Stimulated activated CD4-positive, alpha-beta T cell treated with anti-CD3 and anti-CD28 coated beads, Interleukin-1b, Interleukin-23, amount 100 ng/mL, for 4 hours (primary cell): ENCODE data around the gene SLC66A1.

ENCODE experiments used
- DNase-seq, 2 donors: peaks; one replicate each; pipeline ENCODE4 v3.0.0-alpha.2; 2020; ENCODE audit warnings: low read depth in 2 of 2

SLC66A1 gene

GRCh38 chr1:19325368-19325957 lies 13.3 kb downstream of the SLC66A1 start:
- no peak for DNase-seq

GRCh38 chr1:19325958-19326747 lies 14.0 kb downstream of the SLC66A1 start:
- no peak for DNase-seq

DNA sequence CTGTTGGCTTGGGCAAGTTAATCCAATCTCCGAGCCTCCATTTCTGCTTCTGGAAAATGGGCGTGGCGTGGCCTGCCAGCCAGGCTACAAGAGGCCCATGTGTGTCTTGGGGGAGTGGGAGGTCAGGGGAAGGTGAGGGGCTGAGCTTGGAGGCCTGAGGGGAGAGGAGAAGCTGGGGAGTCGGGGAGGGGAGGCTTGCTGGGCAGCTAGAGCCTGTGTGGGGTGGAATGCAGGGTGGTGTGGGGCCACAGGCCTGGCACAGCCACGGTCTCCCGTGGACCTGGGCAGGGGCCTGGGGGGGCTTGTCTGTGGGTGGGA lies 14.6 kb downstream of the SLC66A1 start:
- DNase-seq, result no peak

- no peak for DNase-seq
Measured at GRCh38 chr1:19327301-19327700, 15.2 kb downstream of the SLC66A1 start.

- no peak for DNase-seq
Measured at GRCh38 chr1:19327736-19328135, 15.6 kb downstream of the SLC66A1 start.

DNA sequence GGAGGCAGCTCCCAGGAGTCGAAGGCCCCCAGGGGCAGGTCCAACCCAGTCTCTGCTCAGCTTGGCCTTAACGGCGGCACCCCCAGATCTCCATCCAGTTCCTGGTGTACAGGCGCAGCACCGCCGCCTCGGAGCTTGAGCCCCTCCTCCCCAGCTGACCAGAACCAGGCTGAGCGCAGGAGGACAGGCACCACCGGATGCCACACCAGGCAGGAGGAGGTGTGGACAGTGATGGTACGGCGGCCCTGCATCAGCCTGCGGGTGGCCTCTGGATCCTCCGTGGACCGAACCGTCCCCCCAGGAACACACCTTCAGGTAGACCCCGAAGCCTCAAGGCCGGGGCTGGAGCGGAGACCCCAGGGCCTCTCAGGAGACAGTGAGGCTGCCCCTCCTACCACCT lies 16.4 kb downstream of the SLC66A1 start:
- no peak for DNase-seq

DNA sequence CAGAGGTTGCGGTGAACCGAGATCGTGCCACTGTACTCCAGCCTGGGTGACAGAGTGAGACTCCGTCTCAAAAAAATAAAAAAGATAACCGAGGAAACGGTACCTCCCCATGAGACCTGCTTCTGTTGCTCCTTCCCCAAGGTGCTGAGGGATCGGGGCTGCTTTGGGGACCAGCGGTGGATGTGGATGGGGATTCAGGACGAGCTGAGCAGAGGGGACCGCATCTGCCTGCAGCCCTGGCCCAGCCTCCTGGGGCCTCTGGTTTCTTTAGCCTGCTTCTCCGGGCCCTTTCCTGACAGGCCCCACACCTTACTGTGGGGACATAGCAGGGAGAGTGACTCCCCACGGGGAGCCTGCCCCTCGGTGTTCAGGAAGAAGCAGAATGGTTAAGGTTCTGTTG lies 17.1 kb downstream of the SLC66A1 start:
- no peak for DNase-seq

GRCh38 chr1:19329611-19330010 lies 17.5 kb downstream of the SLC66A1 start:
- no peak for DNase-seq

DNA sequence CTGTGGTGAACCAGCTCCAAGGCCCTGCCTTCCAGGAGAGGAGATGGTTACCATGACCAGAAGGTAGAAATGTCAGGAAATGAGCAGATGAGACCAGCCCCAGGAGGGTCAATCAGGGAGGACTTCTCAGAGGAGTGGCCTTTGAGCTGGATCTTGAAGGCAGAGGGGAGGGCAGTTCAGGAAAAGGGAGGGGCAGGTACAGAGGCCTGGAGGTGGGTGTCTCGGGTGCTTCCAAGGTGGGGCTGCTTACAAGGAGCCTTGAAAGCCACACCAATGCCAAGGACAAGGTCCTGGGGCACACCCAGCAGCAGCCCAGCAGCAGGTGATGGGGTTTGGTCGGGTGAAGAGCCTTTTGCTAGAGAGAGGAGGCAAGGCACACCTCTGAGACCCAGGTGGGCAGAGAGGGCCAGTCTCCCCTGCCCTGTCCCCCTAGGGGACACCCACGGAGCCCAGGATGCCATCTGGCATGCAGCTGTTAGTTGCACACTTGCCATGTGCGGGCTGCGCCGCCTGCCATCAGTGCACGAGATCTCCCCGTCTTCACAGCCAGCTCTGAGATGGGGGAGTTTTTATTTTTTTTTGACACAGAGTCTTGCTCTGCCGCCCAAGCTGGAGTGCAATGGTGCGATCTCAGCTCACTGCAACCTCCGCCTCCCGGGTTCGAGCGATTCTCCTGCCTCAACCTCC lies 18.5 kb downstream of the SLC66A1 start:
- DNase-seq, result no peak

- no peak for DNase-seq
Measured at GRCh38 chr1:19331262-19331878, 19.2 kb downstream of the SLC66A1 start.

- no peak for DNase-seq
Measured at GRCh38 chr1:19332832-19333231, 20.7 kb downstream of the SLC66A1 start.

DNA sequence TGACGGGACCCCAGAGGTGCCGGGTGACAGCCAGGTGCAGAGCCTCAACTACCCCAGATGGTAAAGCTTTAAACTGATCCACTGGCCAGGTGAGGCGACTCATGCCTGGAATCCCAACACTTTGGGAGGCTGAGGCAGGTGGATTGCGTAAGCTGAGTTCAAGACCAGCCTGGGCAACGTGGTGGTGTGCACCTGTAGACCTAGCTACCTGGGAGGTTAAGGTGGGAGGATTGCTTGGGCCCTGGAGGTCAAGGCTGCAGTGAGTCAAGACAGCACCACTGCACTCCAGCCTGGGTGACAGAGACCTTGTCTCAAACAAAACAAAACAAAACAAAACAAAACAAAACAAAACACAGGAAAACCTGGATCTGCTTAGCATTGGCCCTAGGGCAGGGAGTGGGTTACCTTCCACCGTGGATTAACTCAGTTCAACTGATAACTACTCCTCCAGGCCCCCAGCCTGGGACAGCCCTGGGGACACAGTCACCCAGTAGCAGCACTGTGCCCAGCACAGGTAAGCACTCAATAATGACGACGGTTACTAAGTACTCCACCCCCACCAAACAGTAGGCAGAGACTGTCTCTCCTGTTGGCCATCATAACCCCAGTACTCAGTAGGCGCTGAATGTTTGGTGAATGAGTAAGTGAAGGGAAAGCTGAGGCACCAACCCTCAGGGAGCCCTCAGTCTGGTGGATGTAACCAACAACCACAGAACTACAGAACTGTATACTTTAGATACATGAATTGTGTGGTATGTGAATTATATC lies 21.6 kb downstream of the SLC66A1 start:
- no peak for DNase-seq

DNA sequence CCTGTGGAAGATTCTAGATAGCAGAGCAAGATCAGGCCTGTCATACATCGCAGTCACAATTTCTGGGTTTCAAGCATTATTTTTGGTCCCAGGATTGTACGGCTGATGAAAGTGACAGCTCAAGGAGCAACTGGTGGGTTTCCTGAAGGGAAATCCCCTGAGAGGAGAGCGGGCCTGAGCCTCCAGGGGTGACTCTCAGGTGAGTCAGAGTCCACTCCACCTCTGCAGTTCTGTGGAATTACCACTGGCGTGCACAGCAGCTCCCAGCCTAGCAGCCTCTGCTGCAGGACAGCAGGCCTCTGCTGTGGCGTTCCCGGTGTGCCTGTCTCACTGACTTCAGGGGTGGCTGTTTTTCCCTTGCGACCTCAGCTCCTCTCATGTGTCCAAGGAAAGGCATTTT lies 24.4 kb downstream of the SLC66A1 start:
- DNase-seq, result peak; percentile 7 to 28

DNA sequence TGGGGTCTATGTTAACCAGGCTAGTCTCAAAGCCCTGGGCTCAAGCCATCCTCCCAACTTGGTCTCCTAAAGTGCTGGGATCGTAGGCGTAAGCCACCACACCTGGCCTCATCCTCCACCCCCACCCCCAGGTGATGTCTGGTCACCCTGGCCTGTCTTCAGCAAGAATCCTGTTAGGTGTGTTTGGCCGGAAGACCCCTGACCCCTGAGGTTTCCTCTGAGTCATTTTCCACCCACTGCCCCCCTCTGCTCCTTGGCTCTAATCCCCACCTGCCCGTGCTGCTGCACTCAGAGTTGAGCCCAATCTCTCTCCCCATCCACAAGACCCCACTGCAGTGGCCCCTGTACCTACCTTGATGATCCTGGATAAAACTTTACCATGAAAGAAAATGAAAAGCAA lies 25.2 kb downstream of the SLC66A1 start:
- no peak for DNase-seq

DNA sequence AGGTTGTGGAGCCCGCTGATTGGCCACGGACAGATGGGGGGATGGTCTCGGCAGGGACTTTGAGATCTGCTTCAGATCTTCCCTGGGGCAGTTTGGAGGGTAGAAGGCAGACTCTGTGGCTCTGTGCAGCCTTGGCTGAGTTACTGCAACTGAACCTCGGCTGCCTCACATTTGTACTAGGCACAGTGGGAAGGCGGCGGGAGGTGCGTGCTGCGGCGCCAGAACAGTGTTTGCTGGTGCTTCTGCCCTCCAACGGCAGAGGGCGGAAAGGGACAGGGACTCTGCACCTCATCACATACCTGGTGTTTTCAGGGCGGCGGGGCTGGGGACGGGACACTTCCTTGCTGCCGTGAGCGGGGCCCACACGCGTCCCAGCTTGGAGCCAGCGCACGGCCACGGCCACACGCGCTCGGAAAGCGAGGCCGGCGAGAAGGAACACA lies 26.2 kb downstream of the SLC66A1 start:
- no peak for DNase-seq

- DNase-seq, result no peak
Measured at GRCh38 chr1:19339214-19339861, 27.2 kb downstream of the SLC66A1 start.

- DNase-seq, result no peak
Measured at GRCh38 chr1:19340387-19340937, 28.3 kb downstream of the SLC66A1 start.

GRCh38 chr1:19341201-19342061 lies 29.3 kb downstream of the SLC66A1 start:
- peak; percentile 72 to 74 for DNase-seq

DNA sequence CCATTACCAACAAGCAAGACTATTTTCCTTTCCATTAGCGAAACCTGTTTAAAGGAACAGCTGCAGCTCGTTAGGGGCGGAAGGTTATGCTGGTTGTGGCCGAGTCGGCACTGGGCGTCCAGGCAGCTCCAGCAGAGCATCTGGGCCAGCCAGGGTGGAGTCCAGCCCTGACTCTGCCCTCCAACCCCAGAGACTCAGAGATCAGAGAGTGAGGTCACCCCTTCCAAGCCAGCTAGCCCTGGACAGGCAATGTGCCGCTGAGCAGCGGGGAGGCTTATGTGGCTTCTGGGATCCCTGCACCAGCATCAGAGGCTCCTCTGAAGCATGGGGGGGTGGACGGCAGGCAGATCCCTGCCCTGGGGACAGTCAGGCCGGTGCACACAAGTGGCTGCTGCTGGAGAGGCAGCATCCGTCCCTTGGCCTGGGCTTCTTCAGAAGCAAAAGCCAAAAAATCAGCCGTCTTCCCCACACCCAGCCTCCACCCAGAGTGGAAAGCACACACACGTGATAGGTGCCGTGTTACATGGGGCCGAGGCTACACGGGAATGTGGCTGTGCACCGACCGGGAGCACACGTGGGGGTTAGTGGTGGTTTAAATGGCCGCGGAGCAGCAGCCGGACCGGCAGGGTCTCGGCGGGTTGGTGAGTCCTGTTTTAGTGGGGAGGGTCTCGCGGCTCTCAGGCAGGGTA lies 30.1 kb downstream of the SLC66A1 start:
- no peak for DNase-seq
